Transverse colon (tissue), 4 donors: ENCODE measurements around the gene CHERP.

ENCODE experiments used
- CTCF ChIP-seq, 5 experiments: fragments of 200-600 bp in 3 of 5; fragments of 450-650 bp in 2 of 5; sonication (generic) in 3 of 5; IDR thresholded peaks; 1 replicate in 2 of 5; 2 replicates in 3 of 5; pipeline ENCODE4 v1.5.1; 2016 to 2017; ENCODE audit warnings: antibody characterized with exemption in 5 of 5, inconsistent platforms in 3 of 5, mild to moderate bottlenecking in 2 of 5, moderate library complexity in 1 of 5
- EP300 ChIP-seq: sonication (generic); formaldehyde crosslinking; IDR thresholded peaks from one replicate; pipeline ENCODE4 v1.6.1; 2017; ENCODE audit warnings: antibody characterized with exemption, low read depth
- POLR2A ChIP-seq: fragments of 450-650 bp; IDR thresholded peaks from one replicate; pipeline ENCODE4 v1.6.1; 2016; ENCODE audit warnings: antibody characterized with exemption, mild to moderate bottlenecking, moderate library complexity
- POLR2AphosphoS5 ChIP-seq, 3 donors: sonication (generic); formaldehyde crosslinking; IDR thresholded peaks; one replicate each; pipeline ENCODE4 v1.6.1; 2016; ENCODE audit warnings: antibody characterized with exemption in 3 of 3

- TF ChIP-seq CTCF (IDR thresholded peaks at IDR 0.05) (no peak), POLR2AphosphoS5 (IDR thresholded peaks at IDR 0.05) (no peak), POLR2A (no peak), EP300 (no peak)
Measured at GRCh38 chr19:16514383-16515019, 27.7 kb downstream of the CHERP start.
